Keratinocyte (primary cell): ENCODE results near the gene PDE1C. TPM values are rescaled to one million over a fixed set of nuclear protein-coding genes. Genes with fewer than 3 reads are reported as not detected.

Experiments used
- DNase-seq: peaks from one replicate; pipeline ENCODE4 v3.0.0-alpha.2; 2011; ENCODE audit warnings: low read depth, missing footprints, low spot score
- FAIRE-seq: peaks from 2 replicates; lab custom pipeline; 2011; peaks lifted over from hg19 to GRCh38; lab: Jason Lieb, UNC
- H2AFZ ChIP-seq: 2 replicates; pipeline ENCODE4 v1.6.0; 2012; ENCODE audit warnings: low read length, control low read depth, inconsistent platforms; ENCODE audit not compliant: control insufficient read depth
- H3K27ac ChIP-seq: 2 replicates; pipeline ENCODE4 v1.5.1; 2011; ENCODE audit warnings: low read length; ENCODE audit not compliant: control insufficient read depth, insufficient read depth
- H3K27me3 ChIP-seq: 3 replicates; pipeline ENCODE4 v1.6.0; 2011; ENCODE audit warnings: low read length; ENCODE audit not compliant: control insufficient read depth, insufficient read depth; ENCODE audit errors: extremely low read depth
- H3K36me3 ChIP-seq, 2 experiments: 2 replicates in 1 of 2; 3 replicates in 1 of 2; pipeline ENCODE4 v1.5.1; 2011; ENCODE audit warnings: low read length in 2 of 2, mild to moderate bottlenecking in 1 of 2; ENCODE audit not compliant: control insufficient read depth in 2 of 2, insufficient read depth in 2 of 2; ENCODE audit errors: extremely low read depth in 1 of 2
- H3K4me1 ChIP-seq: 3 replicates; pipeline ENCODE4 v1.5.1; 2011; ENCODE audit warnings: low read length; ENCODE audit not compliant: control insufficient read depth, insufficient read depth; ENCODE audit errors: extremely low read depth
- H3K4me2 ChIP-seq: 3 replicates; pipeline ENCODE4 v1.6.0; 2011; ENCODE audit warnings: low read depth, low read length; ENCODE audit not compliant: control insufficient read depth, insufficient read depth; ENCODE audit errors: extremely low read depth
- H3K4me3 ChIP-seq, 3 experiments: fragments of 200-600 bp in 1 of 3; sonication (generic) in 1 of 3; 2 replicates in 2 of 3; 3 replicates in 1 of 3; pipeline ENCODE4 v1.5.1; 2011 to 2016; ENCODE audit warnings: low read length in 3 of 3, mild to moderate bottlenecking in 3 of 3, control low read depth in 2 of 3, inconsistent platforms in 1 of 3, low read depth in 1 of 3, mixed read lengths in 1 of 3, mixed run types in 1 of 3, moderate library complexity in 1 of 3; ENCODE audit not compliant: control insufficient read depth in 2 of 3, insufficient read depth in 2 of 3; ENCODE audit errors: extremely low read depth in 1 of 3
- H3K79me2 ChIP-seq: 2 replicates; pipeline ENCODE4 v1.6.0; 2012; ENCODE audit warnings: low read length; ENCODE audit not compliant: control insufficient read depth, insufficient read depth
- H3K9ac ChIP-seq: 3 replicates; pipeline ENCODE4 v1.6.0; 2011; ENCODE audit warnings: low read length; ENCODE audit not compliant: control insufficient read depth, insufficient read depth; ENCODE audit errors: extremely low read depth
- H3K9me1 ChIP-seq: 3 replicates; pipeline ENCODE4 v1.6.0; 2011; ENCODE audit warnings: low read length; ENCODE audit not compliant: control insufficient read depth, insufficient read depth; ENCODE audit errors: extremely low read depth
- H3K9me3 ChIP-seq: 2 replicates; pipeline ENCODE4 v1.5.1; 2012; ENCODE audit warnings: low read depth, low read length; ENCODE audit not compliant: control insufficient read depth
- H4K20me1 ChIP-seq: 3 replicates; pipeline ENCODE4 v1.6.0; 2011; ENCODE audit warnings: low read length; ENCODE audit not compliant: control insufficient read depth, insufficient read depth; ENCODE audit errors: extremely low read depth
- EZH2 ChIP-seq: IDR thresholded peaks from one replicate; pipeline ENCODE4 v1.6.1; 2012; ENCODE audit warnings: inconsistent platforms, mild to moderate bottlenecking, low read length, moderate library complexity
- dilution Hi-C: fragments of 300-500 bp; cut with MboI; formaldehyde crosslinking; loops from one replicate; pipeline ENCODE4 v1.7.0; 2020; ENCODE audit warnings: low sequenced_read_pairs; ENCODE audit not compliant: extremely low pct_ligation_motif_present
- polyA plus RNA-seq, 5 experiments: library from polyadenylated mRNA; depleted of rRNA in 3 of 5; stranded (reverse) in 3 of 5; stranded (forward) in 1 of 5; unstranded in 1 of 5; fragments of >200 nt; gene quantifications; 1 replicate in 1 of 5; 2 replicates in 3 of 5; 3 replicates in 1 of 5; pipeline versions ENCODE4 v1.2.1 to v1.2.3, GENCODE V29; 2011 to 2012; ENCODE audit warnings: missing spikeins in 2 of 5, low read depth in 1 of 5, low replicate concordance in 1 of 5
- TF ChIP-seq, protein P1 (sequence below), 3 experiments: IDR thresholded peaks in 1 of 3; conservative IDR thresholded peaks in 1 of 3; optimal IDR thresholded peaks in 1 of 3; 2 replicates in 2 of 3; 3 replicates in 1 of 3; pipeline versions ENCODE3 to v1.5.1; 2011; ENCODE audit warnings: low read length in 3 of 3, mild to moderate bottlenecking in 3 of 3, moderate library complexity in 2 of 3, control low read depth in 1 of 3, inconsistent platforms in 1 of 3; ENCODE audit not compliant: insufficient read depth in 2 of 3; ENCODE audit errors: extremely low read depth in 1 of 3

PDE1C gene
- polyA plus RNA-seq, 1 donor (not counting 4 experiments of a cell fraction or from before 2014, with no cell fraction given): 2.5 TPM

DNA sequence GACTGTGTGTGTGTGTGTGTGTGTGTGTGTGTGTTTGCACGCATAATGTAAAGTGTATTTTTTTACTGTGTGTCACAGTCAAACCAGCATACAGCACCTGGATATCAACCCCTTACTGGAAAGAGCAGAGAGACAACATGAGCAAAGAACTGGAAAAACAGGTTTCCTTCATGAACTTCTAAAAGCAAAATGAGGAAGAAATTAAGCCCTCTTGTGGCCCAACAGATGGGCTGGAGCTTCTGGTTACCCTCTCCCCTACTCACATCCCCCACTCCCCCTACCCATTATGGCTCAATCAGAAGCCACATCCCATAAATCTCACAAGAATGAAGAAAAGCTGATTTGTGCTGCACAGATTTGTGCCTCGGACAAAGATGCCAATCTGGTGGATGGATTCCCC lies 36.2 kb downstream of the PDE1C start:
- Histone ChIP-seq H3K4me3 (no peak overlapping the region), H3K4me2 (no peak overlapping the region), H3K27me3 (no peaks in the 10 kb centered on the region), H2AFZ (no peak overlapping the region), H4K20me1 (no peaks in the 10 kb centered on the region), H3K9ac (no peak overlapping the region), H3K79me2 (no peaks in the 10 kb centered on the region), H3K36me3 (no peaks in the 10 kb centered on the region), H3K4me1 (peaks cover 14% of the 10 kb centered on the region), H3K27ac (no peak overlapping the region), H3K9me1 (no peaks in the 10 kb centered on the region), H3K9me3 (no peaks in the 10 kb centered on the region)
- DNase-seq (no peak), FAIRE-seq (peak; percentile 65)
- TF ChIP-seq, protein P1, sequence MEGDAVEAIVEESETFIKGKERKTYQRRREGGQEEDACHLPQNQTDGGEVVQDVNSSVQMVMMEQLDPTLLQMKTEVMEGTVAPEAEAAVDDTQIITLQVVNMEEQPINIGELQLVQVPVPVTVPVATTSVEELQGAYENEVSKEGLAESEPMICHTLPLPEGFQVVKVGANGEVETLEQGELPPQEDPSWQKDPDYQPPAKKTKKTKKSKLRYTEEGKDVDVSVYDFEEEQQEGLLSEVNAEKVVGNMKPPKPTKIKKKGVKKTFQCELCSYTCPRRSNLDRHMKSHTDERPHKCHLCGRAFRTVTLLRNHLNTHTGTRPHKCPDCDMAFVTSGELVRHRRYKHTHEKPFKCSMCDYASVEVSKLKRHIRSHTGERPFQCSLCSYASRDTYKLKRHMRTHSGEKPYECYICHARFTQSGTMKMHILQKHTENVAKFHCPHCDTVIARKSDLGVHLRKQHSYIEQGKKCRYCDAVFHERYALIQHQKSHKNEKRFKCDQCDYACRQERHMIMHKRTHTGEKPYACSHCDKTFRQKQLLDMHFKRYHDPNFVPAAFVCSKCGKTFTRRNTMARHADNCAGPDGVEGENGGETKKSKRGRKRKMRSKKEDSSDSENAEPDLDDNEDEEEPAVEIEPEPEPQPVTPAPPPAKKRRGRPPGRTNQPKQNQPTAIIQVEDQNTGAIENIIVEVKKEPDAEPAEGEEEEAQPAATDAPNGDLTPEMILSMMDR (optimal IDR thresholded peaks at IDR 0.05 in 1 of 3, IDR thresholded peaks at IDR 0.05 in 1 of 3, conservative IDR thresholded peaks at IDR 0.05 in 1 of 3; ENCODE audit: extremely low read depth in 1 of 3, insufficient read depth in 2 of 3, low read length in 3 of 3): peak in 2 of 3 experiments; percentile 19 to 40
- no peak for TF ChIP-seq EZH2
- dilution Hi-C loops: no loop called here

DNA sequence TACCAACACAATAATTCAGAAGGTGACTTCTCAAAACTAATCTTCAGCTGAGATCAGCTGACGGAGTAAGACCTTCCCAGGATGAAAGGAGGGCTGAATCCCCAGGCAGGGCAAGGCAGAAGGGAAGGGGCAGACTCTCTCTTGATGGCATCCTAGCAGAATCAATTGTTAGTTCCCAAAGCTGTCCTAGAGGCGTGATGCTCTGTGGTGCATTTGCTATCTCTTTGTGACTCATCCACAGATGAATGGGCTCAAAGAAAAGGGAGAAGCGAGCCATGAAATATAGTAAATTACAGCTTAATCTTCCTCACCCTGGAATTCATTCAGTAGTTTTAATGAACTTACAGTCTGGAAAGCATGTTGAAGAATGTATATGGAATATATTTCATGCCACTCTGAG lies 37.2 kb downstream of the PDE1C start:
- Histone ChIP-seq H3K9me3 (no peaks in the 10 kb centered on the region), H4K20me1 (no peaks in the 10 kb centered on the region), H3K27me3 (no peaks in the 10 kb centered on the region), H3K4me2 (no peak overlapping the region), H2AFZ (no peak overlapping the region), H3K9ac (no peak overlapping the region), H3K27ac (no peak overlapping the region), H3K4me1 (peaks cover 14% of the 10 kb centered on the region), H3K79me2 (no peaks in the 10 kb centered on the region), H3K36me3 (no peaks in the 10 kb centered on the region), H3K4me3 (no peak overlapping the region), H3K9me1 (no peaks in the 10 kb centered on the region)
- TF ChIP-seq, protein P1 (optimal IDR thresholded peaks at IDR 0.05 in 1 of 3, IDR thresholded peaks at IDR 0.05 in 1 of 3, conservative IDR thresholded peaks at IDR 0.05 in 1 of 3; ENCODE audit: extremely low read depth in 1 of 3, insufficient read depth in 2 of 3, low read length in 3 of 3): no peak
- no peak for TF ChIP-seq EZH2
- dilution Hi-C loops: no loop called here
- no peak for FAIRE-seq
- DNase-seq: no peak
